Mucosa of descending colon (tissue), 3 donors: Measurements from ENCODE around the gene GPATCH1. TPM values are rescaled to one million over a fixed set of nuclear protein-coding genes. Genes with fewer than 3 reads are reported as not detected.
"Not testable (repeated sequence)": the region's sequence is repeated elsewhere in the genome, so short reads cannot be mapped to it uniquely, and the experiment has no call there.

Source experiments
- ATAC-seq: fragments of 200-7000 bp; cut with Tn5 transposase; one replicate; pipeline ENCODE4 v1.9.1; 2020; ENCODE audit warnings: mild to moderate bottlenecking, moderate library complexity
- DNase-seq, 3 donors: peaks; one replicate each; pipeline ENCODE4 v3.0.0-alpha.2; 2020
- H3K36me3 ChIP-seq: fragments of 200-600 bp; one replicate; pipeline ENCODE4 v1.8.0; 2021; ENCODE audit warnings: low read depth, mild to moderate bottlenecking
- H3K4me1 ChIP-seq: fragments of 200-600 bp; one replicate; pipeline ENCODE4 v1.8.0; 2021; ENCODE audit warnings: low read depth, mild to moderate bottlenecking
- H3K4me3 ChIP-seq: fragments of 200-600 bp; one replicate; pipeline ENCODE4 v1.8.0; 2021; ENCODE audit warnings: mild to moderate bottlenecking
- H3K9me3 ChIP-seq: fragments of 200-600 bp; one replicate; pipeline ENCODE4 v1.8.0; 2021; ENCODE audit warnings: mild to moderate bottlenecking
- CTCF ChIP-seq: fragments of 200-600 bp; IDR thresholded peaks from one replicate; pipeline ENCODE4 v1.8.0; 2022; ENCODE audit warnings: antibody characterized with exemption, mild to moderate bottlenecking
- intact Hi-C, 2 donors: fragments of 100-400 bp; cut with DNase I in 1 of 2; cut with micrococcal nuclease in 1 of 2; formaldehyde crosslinking; loops; one replicate each; pipeline versions ENCODE4 v1.11.0 to v1.11.1; 2022; cut with DNase I, micrococcal nuclease
- total RNA-seq, 3 donors: library from RNA; stranded (reverse); fragmentation: NEBNext Ultra II Directional in 2 of 3; extraction: Animal tissue kit (Norgen Biotek cat#: 25700) in 2 of 3; gene quantifications; one replicate each; pipeline versions ENCODE4 v1.2.1 to v1.2.4, GENCODE V29; 2021 to 2023
- donor health status: DM: no; HTN: no; CAD: no; lungs with moderate emphysema.
- donor health status: DM: no; HTN: no; CAD: no.
- donor health status: DM: no; HTN: yes; CAD: no.

Gene GPATCH1
- total RNA-seq, 3 donors from 2014 or later = 11.9 to 12.4 (median 11.9) TPM

GRCh38 chr19:33039108-33039599, 41.8 kb upstream of the GPATCH1 start:
- no peak for TF ChIP-seq CTCF
- no peaks in the 10 kb centered on the region for H3K36me3 ChIP-seq
- H3K9me3 ChIP-seq = no peaks in the 10 kb centered on the region
- peaks cover 38% of the 10 kb centered on the region for H3K4me1 ChIP-seq
- intact Hi-C loops = no loop called here
- DNase-seq (no peak), ATAC-seq (no peak)
- H3K4me3 ChIP-seq = no peak overlapping the region

GRCh38 chr19:33039815-33040214, 41.2 kb upstream of the GPATCH1 start:
- DNase-seq (no peak), ATAC-seq (no peak)
- intact Hi-C loops = no loop called here
- TF ChIP-seq CTCF = no peak
- Histone ChIP-seq H3K36me3 (no peaks in the 10 kb centered on the region), H3K4me3 (no peak overlapping the region), H3K9me3 (no peaks in the 10 kb centered on the region), H3K4me1 (peaks cover 38% of the 10 kb centered on the region)

GRCh38 chr19:33040994-33041827, 39.8 kb upstream of the GPATCH1 start:
- peak; percentile 89 for ATAC-seq
- TF ChIP-seq CTCF = no peak
- intact Hi-C loops = no loop called here

GRCh38 chr19:33041828-33042160, 39.2 kb upstream of the GPATCH1 start:
- H3K9me3 ChIP-seq, H3K36me3 ChIP-seq, ATAC-seq, intact Hi-C loops, H3K4me3 ChIP-seq: not testable (repeated sequence)
- H3K4me1 ChIP-seq = peaks cover 48% of the 10 kb centered on the region
- DNase-seq = peak in 1 of 3 donors; percentile 47

More at GRCh38 chr19:33040994-33041827, 39.8 kb upstream of the GPATCH1 start:
- Histone ChIP-seq H3K4me1 (peaks cover 43% of the 10 kb centered on the region), H3K36me3 (no peaks in the 10 kb centered on the region), H3K4me3 (no peak overlapping the region), H3K9me3 (no peaks in the 10 kb centered on the region)
- peak; percentile 75 to 81 (median 76) for DNase-seq

- no peak for TF ChIP-seq CTCF
- peak; percentile 86 to 91 (median 87) for DNase-seq
- Histone ChIP-seq H3K9me3 (no peaks in the 10 kb centered on the region), H3K4me1 (peaks cover 60% of the 10 kb centered on the region), H3K4me3 (no peak overlapping the region), H3K36me3 (no peaks in the 10 kb centered on the region)
- peak; percentile 90 for ATAC-seq
- intact Hi-C loops = no loop called here
These were observed 33.6 kb upstream of the GPATCH1 start for GRCh38 chr19:33047422-33047821.
